HG03520 (cell line): ENCODE data around the gene EEF1E1.
"Not testable (repeated sequence)": the region's sequence is repeated elsewhere in the genome, so short reads cannot be mapped to it uniquely, and the experiment has no call there.

ENCODE experiments used
- ATAC-seq: cut with Tn5 transposase; IDR thresholded peaks from one replicate; pipeline ENCODE4 v1.9.1; 2021; ENCODE audit warnings: mild to moderate bottlenecking, moderate library complexity; ENCODE audit not compliant: unreplicated experiment

EEF1E1 gene

DNA sequence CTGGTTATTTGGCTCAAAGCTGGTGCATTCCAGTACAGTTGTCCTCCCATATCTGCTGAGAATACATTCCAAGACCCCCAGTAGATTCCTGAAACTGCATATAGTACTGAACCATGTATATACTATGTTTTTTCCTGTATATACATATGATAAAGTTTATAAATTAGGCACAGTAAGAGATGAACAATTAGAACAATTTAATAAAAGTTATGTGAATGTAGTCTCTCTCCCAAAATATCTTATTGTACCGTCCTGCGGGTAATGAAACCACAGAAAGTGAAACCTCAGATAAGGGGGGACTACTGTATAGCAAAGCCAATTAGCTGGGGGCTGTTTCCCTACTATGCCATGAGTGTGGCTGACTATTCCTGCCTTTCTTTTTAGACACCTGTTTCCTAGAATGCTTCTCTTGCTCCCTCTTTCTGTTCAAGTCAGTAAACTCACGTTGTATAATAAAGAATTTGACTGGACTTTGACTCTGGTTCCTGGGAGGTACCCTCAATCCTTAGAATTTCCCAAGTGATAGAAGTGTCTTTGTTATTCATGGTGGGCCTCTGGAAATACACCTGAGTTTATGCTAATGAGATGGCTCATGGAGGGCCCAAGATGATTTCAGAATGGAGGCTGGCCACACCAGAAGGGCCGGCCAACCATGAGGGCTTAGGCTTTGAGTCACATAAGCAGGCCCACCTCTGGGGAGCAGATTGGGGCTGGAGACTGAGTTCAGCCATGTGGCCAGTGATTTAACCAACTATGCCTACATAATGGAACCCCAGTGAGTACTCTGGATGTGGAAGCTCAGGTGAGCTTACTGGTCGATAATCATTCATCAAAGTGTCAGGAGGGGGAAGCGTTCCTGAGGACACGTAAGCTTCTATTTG, 37.5 kb downstream of the EEF1E1 start:
- peak; percentile 1 for ATAC-seq

DNA sequence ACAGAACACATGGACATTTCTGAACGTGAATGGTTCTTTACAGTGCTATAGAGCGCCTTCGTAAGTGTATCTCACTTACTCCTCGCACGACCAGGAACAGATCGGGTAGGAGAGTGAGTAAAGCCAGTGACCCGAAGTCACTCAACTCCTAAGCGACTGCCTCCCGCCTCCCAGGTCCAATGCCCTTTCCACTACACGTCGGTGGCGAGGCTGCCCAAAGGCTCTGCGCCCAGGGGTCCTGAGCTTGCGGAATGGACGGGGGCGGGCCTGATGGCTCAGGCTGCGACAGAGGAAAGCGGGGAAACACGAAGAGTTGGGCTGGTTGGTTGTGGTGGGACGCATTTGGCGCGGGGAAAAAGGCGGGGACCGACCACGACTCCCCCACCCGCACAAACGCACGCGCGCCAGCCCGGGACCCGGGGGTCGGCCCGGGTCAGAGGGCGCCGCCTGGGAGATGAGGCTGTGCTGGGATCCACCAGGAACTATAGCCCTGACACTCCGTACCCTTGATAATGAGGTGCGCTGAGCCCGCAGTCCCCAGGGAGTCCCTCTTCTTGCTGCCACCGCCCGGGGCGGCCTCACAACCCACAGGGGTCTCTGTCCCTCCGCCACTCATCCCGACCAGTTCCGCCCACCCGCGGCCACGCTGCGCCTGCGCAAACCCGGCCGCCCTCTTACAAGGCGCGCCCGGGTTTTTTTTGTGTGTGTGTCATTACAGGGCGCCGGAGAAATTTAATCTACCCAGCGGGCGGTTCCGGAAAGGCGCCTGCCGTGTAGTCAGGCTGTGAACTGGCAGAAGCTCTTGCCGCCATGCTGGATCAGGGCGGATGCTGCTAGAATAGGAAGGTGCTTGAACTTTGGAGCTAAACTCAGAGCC, 38.3 kb downstream of the EEF1E1 start, which contains the start of gene BLOC1S5:
BLOC1S5 (minus strand) TSS at position 629 of the 877 bp plus-strand sequence; CDS start at position 616, 13 bp downstream.
- peak; percentile 87 for ATAC-seq

DNA sequence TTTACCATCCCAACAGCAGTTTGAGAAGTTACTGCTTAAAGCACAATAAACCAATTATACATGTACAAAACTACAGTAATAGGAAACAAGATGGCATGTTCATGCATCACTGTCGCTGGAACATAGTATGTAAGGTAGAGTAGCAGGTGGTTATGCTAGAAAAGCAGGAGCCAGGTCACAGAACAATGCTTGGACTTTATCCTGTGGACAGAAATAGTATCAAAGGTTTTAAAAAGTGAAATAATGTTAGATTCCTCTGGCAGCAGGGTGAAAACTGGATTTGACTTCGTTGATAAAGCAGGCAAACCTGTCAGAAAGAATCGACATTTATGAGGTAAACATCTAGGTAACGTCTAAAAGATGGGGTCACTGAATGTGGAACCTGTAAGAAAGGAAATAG, 40.6 kb downstream of the EEF1E1 start:
- no peak for ATAC-seq

DNA sequence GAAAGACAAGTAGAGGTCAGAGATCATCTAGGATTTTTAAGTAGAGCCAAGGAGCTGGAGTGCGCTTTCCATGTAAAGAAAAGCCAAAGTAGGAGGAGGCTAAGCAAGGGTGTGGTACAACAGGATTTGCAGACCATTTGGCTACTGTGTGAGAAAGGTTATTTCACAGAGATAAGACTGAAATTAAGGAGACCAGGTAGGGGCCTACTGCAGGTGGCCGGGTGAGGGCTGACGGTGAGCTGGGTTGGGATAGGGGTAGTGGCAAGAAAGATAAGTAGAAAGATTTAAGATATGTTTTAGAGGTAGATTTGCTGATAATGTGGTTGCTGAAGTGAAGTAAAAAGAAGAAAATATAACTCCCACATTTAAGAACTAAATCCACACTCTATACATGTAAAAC, 42.0 kb downstream of the EEF1E1 start:
- no peak for ATAC-seq

DNA sequence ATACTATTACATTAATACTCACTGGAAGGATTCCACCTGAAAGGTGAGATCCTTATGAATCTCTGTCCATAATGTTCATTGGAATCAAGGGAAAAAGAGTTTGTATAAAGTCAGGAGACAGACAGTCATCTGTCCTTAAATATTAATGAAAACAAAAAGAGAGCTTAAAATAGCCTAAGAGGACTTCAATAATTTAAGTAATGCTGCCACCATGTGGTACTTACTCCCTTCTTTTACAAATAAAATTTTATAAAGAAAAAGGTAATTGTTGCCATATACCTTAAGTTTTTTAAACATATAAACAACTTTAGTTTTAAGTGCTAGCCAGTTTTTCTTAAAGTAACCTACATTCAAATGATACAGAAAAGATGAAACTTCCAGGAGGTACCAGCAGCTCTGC, 43.2 kb downstream of the EEF1E1 start:
- no peak for ATAC-seq

DNA sequence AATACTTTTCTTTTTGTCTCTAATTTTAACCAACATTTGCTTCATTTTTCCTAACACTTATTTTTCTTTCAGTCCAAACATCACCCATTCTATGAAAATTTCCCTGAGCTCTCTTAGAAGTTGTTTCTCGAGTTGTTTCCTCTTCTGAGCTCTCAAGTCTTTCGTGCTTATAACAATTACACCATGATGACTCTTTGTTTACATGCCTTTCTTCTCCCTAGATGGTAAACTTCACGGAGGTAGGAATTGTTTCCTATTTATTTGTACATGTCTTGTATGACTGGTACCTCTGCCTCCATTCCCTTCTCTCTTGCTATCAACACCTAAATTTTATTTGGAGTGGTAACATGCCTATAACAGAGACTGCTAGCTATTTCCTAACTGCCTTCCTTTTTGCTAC, 44.6 kb downstream of the EEF1E1 start:
- ATAC-seq = no peak

DNA sequence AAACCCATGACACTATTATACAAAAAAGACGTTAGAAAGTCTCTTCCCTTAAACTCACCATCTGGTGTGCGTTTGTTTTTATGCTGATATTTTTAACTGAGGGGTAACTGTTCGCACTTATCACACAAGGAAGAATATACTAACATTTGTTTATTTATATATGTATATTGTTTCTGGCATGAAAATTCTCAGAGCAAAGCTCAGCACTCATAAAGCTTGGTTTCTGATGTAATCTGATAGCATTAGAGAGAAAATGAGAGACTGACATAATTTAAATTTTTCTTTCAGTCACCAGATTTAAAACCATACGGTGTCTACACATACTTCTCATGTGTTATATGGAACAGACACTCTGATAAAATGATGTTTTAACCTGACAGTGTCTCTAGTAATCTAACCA, 45.1 kb downstream of the EEF1E1 start:
- ATAC-seq = no peak

DNA sequence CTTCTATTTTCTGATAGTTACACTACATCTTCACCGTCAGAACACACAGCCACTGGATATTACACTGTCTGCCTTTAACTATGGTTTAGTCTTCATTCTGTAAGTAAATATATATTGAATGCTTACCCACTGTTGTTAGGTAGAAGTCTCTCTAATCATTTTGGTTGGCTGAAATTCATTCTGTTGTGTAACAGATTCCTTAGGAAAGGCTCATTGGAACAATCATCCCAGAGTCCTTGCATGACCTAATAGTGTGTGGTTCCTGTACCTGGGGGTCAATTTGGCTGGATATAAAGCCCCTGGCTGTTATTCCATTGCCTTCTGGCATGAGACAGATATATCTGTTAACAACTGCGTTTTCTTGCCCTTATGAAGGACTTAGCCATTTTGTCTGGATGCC, 48.1 kb downstream of the EEF1E1 start:
- no peak for ATAC-seq

DNA sequence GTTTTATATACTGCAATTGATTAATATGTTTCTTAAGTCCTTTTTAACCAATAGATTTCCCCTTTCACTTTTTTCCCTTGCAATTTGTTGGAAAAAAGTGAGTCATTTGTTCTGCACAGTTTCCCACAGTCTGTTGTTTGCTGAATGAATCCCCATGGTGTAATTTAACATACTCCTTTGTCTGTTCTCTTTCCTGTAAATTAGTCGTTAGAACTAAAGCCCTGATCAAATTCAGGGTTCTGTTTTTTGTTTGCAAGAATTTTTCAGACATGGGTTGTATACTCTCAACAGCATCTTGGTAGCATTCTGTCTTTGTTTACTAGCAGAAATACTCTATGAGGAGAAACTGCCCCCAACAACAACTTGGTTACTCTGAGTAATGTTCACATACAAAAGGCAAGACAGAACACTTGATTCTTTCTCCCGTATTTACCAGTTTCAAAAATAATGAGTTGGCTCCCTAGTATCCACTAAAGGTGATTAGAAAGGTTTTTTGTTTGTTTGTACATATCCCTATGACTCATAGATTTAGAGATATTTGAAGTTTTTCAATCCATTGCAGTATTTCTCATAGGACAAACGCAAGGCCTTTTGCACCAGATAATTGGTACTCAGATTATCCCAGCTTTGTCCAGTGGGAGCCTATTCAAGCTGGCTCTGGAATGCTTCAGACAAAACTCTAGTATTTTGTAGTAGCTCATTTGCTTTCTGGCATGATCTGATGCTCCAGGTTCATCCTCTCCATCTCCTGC, 54.6 kb downstream of the EEF1E1 start:
- no peak for ATAC-seq

DNA sequence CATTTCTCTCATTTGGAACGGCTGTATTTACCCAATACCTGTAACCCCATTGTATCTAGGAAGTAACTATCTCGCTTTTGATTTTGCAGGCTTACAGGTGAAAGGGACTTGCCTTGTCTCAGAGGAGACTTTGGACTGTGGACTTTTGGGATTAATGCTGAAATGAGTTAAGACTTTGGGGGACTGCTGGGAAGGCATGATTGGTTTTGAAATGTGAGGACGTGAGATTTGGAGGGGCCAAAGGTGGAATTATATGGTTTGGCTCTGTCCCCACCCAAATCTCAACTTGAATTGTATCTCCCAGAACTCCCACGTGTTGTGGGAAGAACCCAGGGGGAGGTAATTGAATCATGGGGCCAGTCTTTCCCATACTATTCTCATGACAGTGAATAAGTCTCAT, 56.6 kb downstream of the EEF1E1 start:
- not testable (repeated sequence) for ATAC-seq

DNA sequence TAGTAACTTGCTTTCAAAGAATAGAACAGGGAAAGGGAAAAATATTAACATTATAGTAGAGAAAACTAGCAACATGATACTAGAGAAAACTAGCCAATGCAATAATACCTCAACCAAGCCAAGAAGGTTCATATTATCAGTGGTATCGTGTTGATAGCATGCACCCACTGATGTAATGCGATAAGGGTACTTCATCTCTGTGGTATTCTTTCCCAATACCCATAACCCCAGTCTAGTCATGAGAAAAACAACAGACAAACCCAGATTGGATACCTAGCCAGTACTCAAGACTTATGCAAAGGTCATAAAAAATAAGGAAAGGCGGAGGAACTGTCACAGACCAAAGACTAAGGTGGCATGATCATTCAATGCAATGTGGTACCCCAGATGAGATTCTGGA, 59.1 kb downstream of the EEF1E1 start:
- ATAC-seq = no peak

DNA sequence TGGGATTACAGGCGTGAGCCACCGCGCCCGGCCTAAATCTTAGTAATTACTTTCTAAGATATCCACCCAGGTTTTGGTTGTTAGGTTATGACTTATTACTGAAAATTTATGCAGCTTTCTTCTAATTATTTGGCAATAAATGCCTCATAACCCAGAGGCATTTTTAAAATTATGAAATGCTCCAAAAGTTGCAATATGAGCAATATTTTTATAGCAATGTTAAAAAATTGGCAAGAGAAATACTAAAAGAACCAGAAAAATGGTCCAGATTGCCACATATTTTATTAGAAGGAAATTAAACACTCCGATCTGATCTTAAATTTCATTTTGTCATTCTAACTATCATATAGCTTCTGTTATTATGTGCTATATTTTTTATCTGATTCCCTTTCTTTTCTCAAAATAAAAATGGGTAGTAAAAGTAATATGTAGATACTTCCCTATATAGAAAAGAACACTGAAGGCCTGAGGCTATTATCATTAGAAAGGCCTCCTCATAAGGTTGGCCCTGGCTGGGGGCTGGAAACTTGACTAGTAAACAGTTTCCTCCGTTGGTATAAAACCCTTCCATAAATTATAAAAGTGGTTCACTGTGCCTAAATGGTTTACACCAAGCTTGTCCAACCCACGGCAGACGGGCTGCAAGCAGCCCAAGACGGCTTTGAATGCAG, 60.3 kb downstream of the EEF1E1 start:
- ATAC-seq = no peak

DNA sequence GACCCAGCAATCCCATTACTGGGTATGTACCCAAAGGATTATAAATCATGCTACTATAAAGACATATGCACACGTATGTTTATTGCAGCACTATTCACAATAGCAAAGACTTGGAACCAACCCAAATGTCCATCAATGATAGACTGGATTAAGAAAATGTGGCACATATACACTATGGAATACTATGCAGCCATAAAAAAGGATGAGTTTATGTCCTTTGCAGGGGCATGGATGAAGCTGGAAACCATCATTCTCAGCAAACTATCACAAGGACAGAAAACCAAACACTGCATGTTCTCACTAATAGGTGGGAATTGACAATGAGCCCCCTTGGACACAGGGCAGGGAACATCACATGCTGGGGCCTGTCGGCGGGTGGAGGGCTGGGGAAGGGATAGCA, 68.2 kb downstream of the EEF1E1 start:
- not testable (repeated sequence) for ATAC-seq

DNA sequence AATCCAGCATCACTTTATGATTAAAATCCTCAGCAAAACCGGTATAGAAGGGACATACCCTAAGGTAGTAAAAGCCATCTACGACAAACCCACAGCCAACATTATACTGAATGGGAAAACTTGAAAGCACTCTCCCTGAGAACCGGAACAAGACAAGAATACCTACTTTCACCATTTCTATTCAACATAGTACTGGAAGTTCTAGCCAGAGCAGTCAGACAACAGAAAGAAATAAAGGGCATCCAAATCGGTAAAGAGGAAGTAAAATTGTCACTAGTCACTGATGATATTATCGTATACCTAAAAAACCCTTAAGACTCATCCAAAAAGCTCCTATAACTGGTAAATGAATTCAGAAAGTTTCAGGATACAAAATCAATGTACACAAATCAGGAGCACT, 71.4 kb downstream of the EEF1E1 start:
- no peak for ATAC-seq
